Measurements from ENCODE around the gene CLVS2.

DNA sequence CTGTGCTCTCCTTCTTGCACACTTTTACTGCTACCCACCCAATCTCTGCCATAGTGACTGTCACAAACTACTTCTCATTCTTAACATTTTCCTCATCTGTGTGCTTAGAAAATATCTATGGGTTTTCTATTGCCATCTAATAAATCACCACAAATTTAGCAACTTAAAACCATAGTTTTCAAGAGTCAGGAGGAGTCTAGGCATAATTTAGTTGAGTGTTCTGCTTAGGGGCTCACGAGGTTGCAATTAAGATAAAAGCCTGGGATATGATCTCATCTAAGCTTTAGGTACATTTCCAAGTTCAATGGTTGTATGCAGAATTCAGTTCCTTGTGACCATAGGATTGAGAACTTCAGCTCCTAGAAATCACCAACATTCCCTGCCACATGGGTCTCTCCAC lies 98.8 kb downstream of the CLVS2 start:
- TF ChIP-seq POLR2AphosphoS5 (IDR thresholded peaks at IDR 0.05; ENCODE audit: insufficient read depth in 1 of 2, low read depth in 1 of 2) = no peak
- TF ChIP-seq, protein P1, sequence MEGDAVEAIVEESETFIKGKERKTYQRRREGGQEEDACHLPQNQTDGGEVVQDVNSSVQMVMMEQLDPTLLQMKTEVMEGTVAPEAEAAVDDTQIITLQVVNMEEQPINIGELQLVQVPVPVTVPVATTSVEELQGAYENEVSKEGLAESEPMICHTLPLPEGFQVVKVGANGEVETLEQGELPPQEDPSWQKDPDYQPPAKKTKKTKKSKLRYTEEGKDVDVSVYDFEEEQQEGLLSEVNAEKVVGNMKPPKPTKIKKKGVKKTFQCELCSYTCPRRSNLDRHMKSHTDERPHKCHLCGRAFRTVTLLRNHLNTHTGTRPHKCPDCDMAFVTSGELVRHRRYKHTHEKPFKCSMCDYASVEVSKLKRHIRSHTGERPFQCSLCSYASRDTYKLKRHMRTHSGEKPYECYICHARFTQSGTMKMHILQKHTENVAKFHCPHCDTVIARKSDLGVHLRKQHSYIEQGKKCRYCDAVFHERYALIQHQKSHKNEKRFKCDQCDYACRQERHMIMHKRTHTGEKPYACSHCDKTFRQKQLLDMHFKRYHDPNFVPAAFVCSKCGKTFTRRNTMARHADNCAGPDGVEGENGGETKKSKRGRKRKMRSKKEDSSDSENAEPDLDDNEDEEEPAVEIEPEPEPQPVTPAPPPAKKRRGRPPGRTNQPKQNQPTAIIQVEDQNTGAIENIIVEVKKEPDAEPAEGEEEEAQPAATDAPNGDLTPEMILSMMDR (IDR thresholded peaks at IDR 0.05) = no peak
